SH-SY5Y (cell line): Measurements from ENCODE around the gene FANCC.

Experiments used
- GATA2 ChIP-seq: IDR thresholded peaks from 2 replicates; pipeline ENCODE4 v1.6.1; 2011; ENCODE audit warnings: mild to moderate bottlenecking, low read depth, low read length
- GATA3 ChIP-seq: IDR thresholded peaks from 2 replicates; pipeline ENCODE4 v1.6.1; 2011; ENCODE audit warnings: low read depth, mild to moderate bottlenecking, low read length, moderate library complexity

DNA sequence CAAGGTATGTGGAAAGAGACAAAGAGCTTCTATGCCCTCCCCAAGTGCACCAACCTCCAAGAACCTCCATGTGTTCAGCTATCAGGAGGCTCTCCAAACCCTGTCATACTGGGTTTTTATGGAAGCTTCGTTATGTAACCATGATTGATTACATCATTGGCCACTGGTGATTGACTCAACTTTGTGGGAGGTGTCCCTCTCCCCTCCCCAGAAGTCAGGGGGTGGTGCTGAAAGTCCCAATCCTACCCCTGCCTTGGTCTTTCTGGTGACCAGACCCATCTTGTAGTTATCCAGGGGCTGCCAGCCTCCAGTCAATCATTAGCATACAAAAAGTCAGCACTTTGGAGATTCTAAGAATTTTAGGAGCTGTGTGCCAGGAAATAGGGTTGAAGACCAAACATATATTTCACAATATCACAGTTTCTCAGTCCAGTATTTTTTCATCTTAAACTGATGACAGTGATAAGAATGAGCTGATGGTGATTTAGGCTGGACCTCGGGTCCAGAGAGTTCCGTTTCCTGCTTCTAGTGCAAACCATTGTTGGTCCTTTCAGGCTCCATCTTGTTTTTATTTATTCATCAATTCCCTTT, 27.3 kb upstream of the FANCC start:
- TF ChIP-seq GATA2 = no peak
- TF ChIP-seq GATA3 = no peak
